K562 (cell line): ENCODE results near the gene NECTIN1. TPM values are rescaled to one million over a fixed set of nuclear protein-coding genes. Genes with fewer than 3 reads are reported as not detected.

ENCODE experiments used
- ATAC-seq: fragments of 200-7000 bp; cut with Tn5 transposase; 3 replicates; pipeline ENCODE4 v1.9.1; 2020; ENCODE audit warnings: moderate library complexity
- BruUV-seq: library from RNA; stranded (reverse); fragments of 400-500 nt; replicated peaks from 2 replicates; lab custom pipeline; 2021; lab: Mats Ljungman, UMichigan
- CTCF ChIA-PET: fragments of 300-600 bp; formaldehyde crosslinking; extraction: SDS; loops from one replicate; lab custom pipeline; 2021; ENCODE audit warnings: low intra/inter-chr PET ratio; lab: Yijun Ruan, JAX
- POLR2A ChIA-PET: fragments of 300-600, 350-650 bp; sonication (Branson Sonifier 250); formaldehyde crosslinking; extraction: SDS; loops from one replicate; lab custom pipeline; 2021; ENCODE audit warnings: antibody characterized with exemption, inconsistent platforms; lab: Yijun Ruan, JAX
- DNase-seq, 4 experiments: peaks; one replicate each; pipeline versions ENCODE4 v3.0.0 to v3.0.0-alpha.2; 2011 to 2018; ENCODE audit warnings: low spot score in 3 of 4, mixed read lengths in 3 of 4; ENCODE audit errors: extremely low read depth in 1 of 4
- FAIRE-seq: peaks from 2 replicates; lab custom pipeline; 2011; peaks lifted over from hg19 to GRCh38; lab: Jason Lieb, UNC
- H2AFZ ChIP-seq: 2 replicates; pipeline ENCODE4 v1.6.0; 2011; ENCODE audit warnings: low read depth, low read length, control low read depth, inconsistent platforms
- H3K27ac ChIP-seq: fragments of 200-600 bp; 3 replicates; pipeline ENCODE4 v1.8.0; 2011; ENCODE audit warnings: low read depth, mild to moderate bottlenecking, control low read depth, inconsistent platforms, low read length, moderate library complexity, mixed read lengths; ENCODE audit errors: extremely low read depth
- H3K27me3 ChIP-seq, 2 experiments: fragments of 300-600 bp in 1 of 2; 2 replicates in 1 of 2; 3 replicates in 1 of 2; pipeline versions ENCODE4 v1.6.0 to v1.8.0; 2011; ENCODE audit warnings: inconsistent platforms in 2 of 2, low read length in 2 of 2, mild to moderate bottlenecking in 1 of 2, mixed read lengths in 1 of 2, moderate library complexity in 1 of 2; ENCODE audit not compliant: control insufficient read depth in 2 of 2, insufficient read depth in 2 of 2
- H3K36me3 ChIP-seq: fragments of 300-600 bp; 3 replicates; pipeline ENCODE4 v1.8.0; 2011; ENCODE audit warnings: mild to moderate bottlenecking, low read length, inconsistent platforms; ENCODE audit not compliant: control insufficient read depth, insufficient read depth
- H3K4me1 ChIP-seq, 2 experiments: fragments of 200-600 bp in 1 of 2; replicated peaks in 1 of 2; 2 replicates in 1 of 2; 3 replicates in 1 of 2; pipeline versions ENCODE4 v1.5.1 to v1.8.0; 2011; ENCODE audit warnings: inconsistent platforms in 2 of 2, low read length in 2 of 2, mild to moderate bottlenecking in 1 of 2, mixed read lengths in 1 of 2, moderate library complexity in 1 of 2; ENCODE audit not compliant: control insufficient read depth in 2 of 2, insufficient read depth in 2 of 2
- H3K4me2 ChIP-seq: 2 replicates; pipeline ENCODE4 v1.6.1; 2011; ENCODE audit warnings: low read length, control low read depth, inconsistent platforms, mixed read lengths; ENCODE audit not compliant: insufficient read depth
- H3K4me3 ChIP-seq: fragments of 200-600 bp; sonication (generic), shearing (Covaris generic); 2 replicates; pipeline ENCODE4 v1.5.1; 2016; ENCODE audit warnings: control low read depth, inconsistent platforms
- H3K79me2 ChIP-seq: fragments of 200-600 bp; 3 replicates; pipeline ENCODE4 v1.8.0; 2011; ENCODE audit warnings: low read length, inconsistent platforms; ENCODE audit not compliant: control insufficient read depth, insufficient read depth
- H3K9ac ChIP-seq, 2 experiments: 2 replicates each; pipeline versions ENCODE4 v1.6.0 to v1.6.1; 2011; ENCODE audit warnings: low read depth in 2 of 2, low read length in 2 of 2, control low read depth in 1 of 2, inconsistent platforms in 1 of 2, mild to moderate bottlenecking in 1 of 2, mixed read lengths in 1 of 2; ENCODE audit not compliant: insufficient read depth in 1 of 2
- H3K9me1 ChIP-seq: one replicate; pipeline ENCODE4 v1.6.0; 2011; ENCODE audit warnings: inconsistent platforms, mild to moderate bottlenecking, low read length, moderate library complexity; ENCODE audit not compliant: control insufficient read depth, insufficient read depth
- H3K9me3 ChIP-seq: replicated peaks from 2 replicates; pipeline ENCODE4 v1.5.1; 2011; ENCODE audit warnings: low read depth, low read length, inconsistent platforms; ENCODE audit not compliant: control insufficient read depth, insufficient read depth
- H4K20me1 ChIP-seq: replicated peaks from 2 replicates; pipeline ENCODE4 v1.6.1; 2011; ENCODE audit warnings: low read length, inconsistent platforms, mixed read lengths; ENCODE audit not compliant: control insufficient read depth, insufficient read depth
- BHLHE40 ChIP-seq: IDR thresholded peaks from 2 replicates; pipeline ENCODE4 v1.6.1; 2011; ENCODE audit warnings: low read length, improper control_type of control experiment
- CREB5 ChIP-seq: fragments of 250-450 bp; sonication (Bioruptor Pico); IDR thresholded peaks from 2 replicates; pipeline ENCODE4 v1.5.0; 2020; ENCODE audit warnings: mild to moderate bottlenecking
- CTCFL ChIP-seq: IDR thresholded peaks from 2 replicates; pipeline ENCODE4 v1.6.1; 2011; ENCODE audit warnings: borderline replicate concordance, low read depth, mild to moderate bottlenecking, moderate library complexity, low read length; ENCODE audit not compliant: insufficient read depth, poor library complexity, severe bottlenecking
- FIP1L1 ChIP-seq: fragments of 200-400 bp; formaldehyde crosslinking; IDR thresholded peaks from 2 replicates; pipeline ENCODE4 v1.6.1; 2018; ENCODE audit warnings: mild to moderate bottlenecking, low read depth, low read length; ENCODE audit not compliant: poor library complexity, severe bottlenecking
- HCFC1 ChIP-seq: IDR thresholded peaks from 2 replicates; pipeline ENCODE4 v1.6.1; 2012; ENCODE audit warnings: low read depth, low read length, improper control_type of control experiment
- PURB ChIP-seq: sonication (generic); formaldehyde crosslinking; IDR thresholded peaks from 2 replicates; pipeline ENCODE4 v1.9.0; 2021; ENCODE audit warnings: low read depth, mild to moderate bottlenecking, missing genetic modification reagents
- ZBTB11 ChIP-seq, 3 experiments: fragments of 200-800 bp in 1 of 3; fragments of 250-450 bp in 1 of 3; fragments of 450-650 bp in 1 of 3; sonication (Bioruptor Pico) in 1 of 3; sonication (Bioruptor generic) in 1 of 3; formaldehyde crosslinking in 1 of 3; IDR thresholded peaks; 2 replicates each; pipeline versions ENCODE4 v1.6.1 to v1.8.0; 2016 to 2022; ENCODE audit warnings: mild to moderate bottlenecking in 2 of 3, missing genetic modification characterization in 2 of 3, missing compliant biosample characterization in 1 of 3, moderate library complexity in 1 of 3
- ZBTB43 ChIP-seq: sonication (generic); formaldehyde crosslinking; IDR thresholded peaks from 2 replicates; pipeline ENCODE4 v1.8.0; 2023; ENCODE audit warnings: mild to moderate bottlenecking, missing genetic modification reagents
- ZBTB9 ChIP-seq: fragments of 450-650 bp; formaldehyde crosslinking; IDR thresholded peaks from 2 replicates; pipeline ENCODE4 v1.4.0; 2020; ENCODE audit warnings: mild to moderate bottlenecking, moderate library complexity
- ZNF785 ChIP-seq: fragments of 250-450 bp; sonication (Bioruptor Pico); IDR thresholded peaks from 2 replicates; pipeline ENCODE4 v1.4.0; 2020; ENCODE audit warnings: mild to moderate bottlenecking
- WGBS: fragments of 100-300 bp; shearing (Covaris generic); methylation state at CpG from one replicate; pipeline ENCODE4 v1.1.6; 2016; ENCODE audit warnings: low coverage, mixed read lengths; ENCODE audit not compliant: insufficient coverage; ENCODE audit errors: missing lambda C conversion rate; 5-methylcytosine and 5-hydroxymethylcytosine counted together
- in situ Hi-C: fragments of 300-500 bp; cut with MboI; formaldehyde crosslinking; loops from 4 replicates; pipeline ENCODE4 v1.15.0; 2018; ENCODE audit warnings: inconsistent platforms, mixed read lengths
- intact Hi-C: fragments of 100-400 bp; cut with micrococcal nuclease; formaldehyde crosslinking; loops from 2 replicates; pipeline ENCODE4 v1.14.2; 2022
- polyA plus RNA-seq, 8 experiments: library from polyadenylated mRNA; depleted of rRNA in 4 of 8; stranded (reverse) in 5 of 8; unstranded in 3 of 8; fragments of >200 nt; fragmentation: Nextera tagmentation in 2 of 8; fragmentation: Illumina TruSeq in 1 of 8; extraction: Ambion mirVana in 2 of 8; extraction: Trizol in 1 of 8; gene quantifications; 2 replicates each; pipeline versions ENCODE4 v1.2.1 to v1.2.3, GENCODE V29; 2011 to 2014; ENCODE audit warnings: inconsistent platforms in 1 of 8, missing spikeins in 1 of 8
- total RNA-seq, 7 experiments: library from RNA; depleted of rRNA in 6 of 7; stranded (reverse); fragments of >200 nt in 6 of 7; fragmentation: Illumina TruSeq in 2 of 7; extraction: Trizol in 2 of 7; gene quantifications; 2 replicates each; pipeline versions ENCODE4 v1.2.1 to v1.2.3, GENCODE V29; 2011 to 2021; ENCODE audit warnings: low replicate concordance in 1 of 7

Gene NECTIN1
- total and polyA plus RNA-seq, 9 of the 15 experiments (the other 6 are each of a cell fraction or from before 2014, with no cell fraction given), result 0.09 to 0.53 (median 0.23) TPM; not detected in 2

- in situ Hi-C loops (no loop called here), intact Hi-C loops (no loop called here)
- Histone ChIP-seq H3K27me3 (peaks cover 0 to 49% of the 10 kb centered on the region in 2 experiments; a peak in 3 of 5 replicates), H3K9me1 (no peaks in the 10 kb centered on the region), H3K27ac (no peak overlapping the region), H3K4me2 (no peak overlapping the region), H3K4me3 (no peak overlapping the region), H2AFZ (no peak overlapping the region), H3K9me3 (no peaks in the 10 kb centered on the region), H3K9ac (no peak overlapping the region; a peak in 1 of 4 replicates), H3K79me2 (no peaks in the 10 kb centered on the region), H3K36me3 (no peaks in the 10 kb centered on the region), H4K20me1 (0 out of 2 replicates have a peak, but pooled peaks cover 8% of the 10 kb centered on the region), H3K4me1 (peaks cover 0 to 11% of the 10 kb centered on the region in 2 experiments; a peak in 2 of 5 replicates)
- POLR2A ChIA-PET, result interaction anchor here (0.7 kb wide), 1 partner anchor 16 kb away, joined by 3 read pairs; no protein-coding TSS in a partner anchor
- WGBS, result 0% methylated on average over 5 of the region's 5 CpGs
- FAIRE-seq (no peak), DNase-seq (no peak), ATAC-seq (no peak)
- BruUV-seq, result no TSS peak
- CTCF ChIA-PET, result no interaction called here
- TF ChIP-seq ZNF785 (no peak), FIP1L1 (no peak), ZBTB9 (CRISPR knock-in tag) (no peak), CTCFL (no peak), BHLHE40 (no peak), PURB (no peak), CREB5 (CRISPR knock-in tag) (no peak), ZBTB11 (CRISPR knock-in tag; IDR thresholded peaks at IDR 0.05) (no peak), HCFC1 (no peak), ZBTB43 (CRISPR knock-in tag) (no peak)
These were observed 27.3 kb upstream of the NECTIN1 start for GRCh38 chr11:119756169-119756865.
